H1 (cell line): ENCODE results near the gene RPS25. TPM values are rescaled to one million over a fixed set of nuclear protein-coding genes. Genes with fewer than 3 reads are reported as not detected.

Source experiments
- CTCF ChIA-PET: fragments of 300-600 bp; sonication (Branson Sonifier 250); formaldehyde crosslinking; loops from one replicate; lab custom pipeline; 2021; ENCODE audit not compliant: partially characterized antibody; lab: Charles Lee
- POLR2A ChIA-PET: fragments of 300-600 bp; sonication (Branson Sonifier 250); formaldehyde crosslinking; loops from one replicate; lab custom pipeline; 2021; ENCODE audit warnings: inconsistent platforms; ENCODE audit not compliant: partially characterized antibody; lab: Charles Lee
- DNase-seq, 2 experiments: peaks; one replicate each; pipeline versions ENCODE4 v3.0.0 to v3.0.0-alpha.2; 2010 to 2022; ENCODE audit warnings: low spot score in 2 of 2, low read depth in 1 of 2, mixed read lengths in 1 of 2
- FAIRE-seq: peaks from 2 replicates; lab custom pipeline; 2011; peaks lifted over from hg19 to GRCh38; lab: Jason Lieb, UNC
- H2AFZ ChIP-seq: 2 replicates; pipeline ENCODE4 v1.8.1; 2012; ENCODE audit warnings: low read length, inconsistent platforms
- H2AK5ac ChIP-seq: 2 replicates; pipeline ENCODE4 v1.6.1; 2013; ENCODE audit warnings: low read depth, low read length
- H2BK120ac ChIP-seq: replicated peaks from 2 replicates; pipeline ENCODE3; 2013; ENCODE audit warnings: low read depth, low read length, inconsistent platforms
- H2BK12ac ChIP-seq: 2 replicates; pipeline ENCODE4 v1.6.1; 2013; ENCODE audit warnings: low read depth, low read length
- H2BK15ac ChIP-seq: 2 replicates; pipeline ENCODE4 v1.6.1; 2013; ENCODE audit warnings: low read length
- H2BK20ac ChIP-seq: 2 replicates; pipeline ENCODE4 v1.6.1; 2013; ENCODE audit warnings: low read length
- H2BK5ac ChIP-seq: 2 replicates; pipeline ENCODE4 v1.6.1; 2013; ENCODE audit warnings: low read depth, low read length
- H3K14ac ChIP-seq: 2 replicates; pipeline ENCODE4 v1.6.1; 2013; ENCODE audit warnings: inconsistent platforms; ENCODE audit not compliant: insufficient read length
- H3K18ac ChIP-seq: 2 replicates; pipeline ENCODE4 v1.6.1; 2013; ENCODE audit warnings: low read length; ENCODE audit errors: extremely low read depth
- H3K23ac ChIP-seq: 2 replicates; pipeline ENCODE4 v1.6.1; 2013; ENCODE audit warnings: inconsistent platforms; ENCODE audit not compliant: insufficient read length
- H3K23me2 ChIP-seq: 2 replicates; pipeline ENCODE4 v1.6.1; 2013; ENCODE audit warnings: low read depth, low read length
- H3K27ac ChIP-seq: 2 replicates; pipeline ENCODE4 v1.6.1; 2011; ENCODE audit warnings: low read depth, low read length, inconsistent platforms
- H3K27me3 ChIP-seq, 4 experiments: replicated peaks in 1 of 4; 1 replicate in 1 of 4; 2 replicates in 3 of 4; pipeline versions ENCODE4 v1.6.1 to v1.8.1; 2011 to 2013; ENCODE audit warnings: low read length in 3 of 4, mild to moderate bottlenecking in 3 of 4, inconsistent platforms in 2 of 4, mixed read lengths in 2 of 4, moderate library complexity in 1 of 4; ENCODE audit not compliant: control insufficient read depth in 3 of 4, insufficient read depth in 3 of 4; ENCODE audit errors: extremely low read depth in 1 of 4
- H3K36me3 ChIP-seq, 4 experiments: 2 replicates each; pipeline versions ENCODE4 v1.6.1 to v1.8.1; 2011 to 2013; ENCODE audit warnings: mild to moderate bottlenecking in 4 of 4, low read length in 3 of 4, moderate library complexity in 2 of 4, control low read depth in 1 of 4, inconsistent platforms in 1 of 4; ENCODE audit not compliant: insufficient read depth in 4 of 4, control insufficient read depth in 2 of 4
- H3K4ac ChIP-seq: replicated peaks from 2 replicates; pipeline ENCODE3; 2013; ENCODE audit warnings: low read length, low read depth, mixed read lengths, inconsistent platforms; ENCODE audit not compliant: insufficient read length
- H3K4me1 ChIP-seq, 4 experiments: replicated peaks in 1 of 4; 1 replicate in 1 of 4; 2 replicates in 3 of 4; pipeline versions ENCODE4 v1.6.1 to v1.8.1; 2011 to 2013; ENCODE audit warnings: low read length in 3 of 4, inconsistent platforms in 2 of 4, mixed read lengths in 1 of 4; ENCODE audit not compliant: insufficient read depth in 4 of 4, control insufficient read depth in 3 of 4
- H3K4me2 ChIP-seq, 2 experiments: 2 replicates each; pipeline versions ENCODE4 v1.6.1 to v1.8.1; 2011 to 2013; ENCODE audit warnings: low read depth in 2 of 2, low read length in 2 of 2, control low read depth in 1 of 2, inconsistent platforms in 1 of 2, mild to moderate bottlenecking in 1 of 2; ENCODE audit not compliant: insufficient read depth in 1 of 2
- H3K4me3 ChIP-seq, 4 experiments: fragments of 200-600, 300-600 bp in 1 of 4; sonication (generic), shearing (Covaris generic), sonication (Bioruptor Twin) in 1 of 4; 2 replicates each; pipeline versions ENCODE4 v1.5.1 to v1.8.1; 2011 to 2016; ENCODE audit warnings: low read length in 4 of 4, low read depth in 3 of 4, control low read depth in 2 of 4, inconsistent platforms in 2 of 4, mild to moderate bottlenecking in 2 of 4, mixed read lengths in 1 of 4, moderate library complexity in 1 of 4; ENCODE audit not compliant: insufficient read depth in 2 of 4; ENCODE audit errors: extremely low read depth in 1 of 4
- H3K56ac ChIP-seq: replicated peaks from 2 replicates; pipeline ENCODE3; 2013; ENCODE audit warnings: low read depth, mild to moderate bottlenecking, mixed read lengths, low read length, inconsistent platforms; ENCODE audit not compliant: insufficient read length
- H3K79me1 ChIP-seq: 2 replicates; pipeline ENCODE4 v1.6.1; 2013; ENCODE audit warnings: low read depth, low read length, control low read depth
- H3K79me2 ChIP-seq, 2 experiments: 2 replicates each; pipeline versions ENCODE4 v1.6.1 to v1.8.1; 2012 to 2013; ENCODE audit warnings: low read length in 2 of 2, mild to moderate bottlenecking in 2 of 2, inconsistent platforms in 1 of 2; ENCODE audit not compliant: insufficient read depth in 2 of 2, control insufficient read depth in 1 of 2
- H3K9ac ChIP-seq, 4 experiments: replicated peaks in 1 of 4; 1 replicate in 1 of 4; 2 replicates in 3 of 4; pipeline versions ENCODE4 v1.6.1 to v1.8.1; 2011 to 2013; ENCODE audit warnings: low read depth in 3 of 4, low read length in 3 of 4, control low read depth in 2 of 4, mild to moderate bottlenecking in 2 of 4, moderate library complexity in 2 of 4, inconsistent platforms in 1 of 4; ENCODE audit errors: extremely low read depth in 1 of 4
- H3K9me3 ChIP-seq, 2 experiments: 2 replicates each; pipeline versions ENCODE4 v1.6.1 to v1.8.1; 2012 to 2013; ENCODE audit warnings: mild to moderate bottlenecking in 2 of 2, moderate library complexity in 2 of 2, control low read depth in 1 of 2, inconsistent platforms in 1 of 2, low read depth in 1 of 2, low read length in 1 of 2, mixed read lengths in 1 of 2; ENCODE audit not compliant: insufficient read depth in 2 of 2
- H4K20me1 ChIP-seq, 2 experiments: replicated peaks in 1 of 2; 2 replicates each; pipeline versions ENCODE3 to v1.8.1; 2011 to 2013; ENCODE audit warnings: inconsistent platforms in 2 of 2, low read length in 2 of 2, mild to moderate bottlenecking in 1 of 2; ENCODE audit not compliant: insufficient read depth in 2 of 2, control insufficient read depth in 1 of 2
- H4K5ac ChIP-seq: 2 replicates; pipeline ENCODE4 v1.6.1; 2013; ENCODE audit warnings: low read length, low read depth, mixed read lengths, inconsistent platforms; ENCODE audit not compliant: insufficient read length
- H4K8ac ChIP-seq: 2 replicates; pipeline ENCODE4 v1.8.0; 2013; ENCODE audit warnings: mild to moderate bottlenecking, moderate library complexity, low read length, inconsistent platforms; ENCODE audit not compliant: insufficient read depth; ENCODE audit errors: extremely low read depth
- H4K91ac ChIP-seq: replicated peaks from 2 replicates; pipeline ENCODE3; 2013; ENCODE audit warnings: low read length, mixed read lengths, inconsistent platforms; ENCODE audit not compliant: insufficient read length
- BRCA1 ChIP-seq: IDR thresholded peaks from 2 replicates; pipeline ENCODE4 v1.6.1; 2012; ENCODE audit warnings: low read depth, low read length, improper control_type of control experiment
- CBX8 ChIP-seq: fragments of 300-800, 300-1000 bp; sonication (generic); IDR thresholded peaks from 2 replicates; pipeline ENCODE4 v1.7.1; 2016; ENCODE audit warnings: low read depth, low read length, borderline replicate concordance
- EGR1 ChIP-seq: IDR thresholded peaks from 2 replicates; pipeline ENCODE4 v1.6.1; 2011; ENCODE audit warnings: low read depth, low read length, borderline replicate concordance
- HDAC2 ChIP-seq, 2 experiments: fragments of 300-600 bp in 1 of 2; sonication (generic) in 1 of 2; IDR thresholded peaks; 2 replicates each; pipeline ENCODE4 v1.6.1; 2011 to 2012; ENCODE audit warnings: low read depth in 2 of 2, low read length in 2 of 2, mild to moderate bottlenecking in 2 of 2, moderate library complexity in 2 of 2, borderline replicate concordance in 1 of 2, inconsistent platforms in 1 of 2
- JUN ChIP-seq: IDR thresholded peaks from 2 replicates; pipeline ENCODE4 v1.6.1; 2011; ENCODE audit warnings: low read depth, mild to moderate bottlenecking, improper control_type of control experiment, low read length
- MAFK ChIP-seq: IDR thresholded peaks from 2 replicates; pipeline ENCODE4 v1.6.1; 2012; ENCODE audit warnings: low read depth, mild to moderate bottlenecking, improper control_type of control experiment, low read length
- PHF8 ChIP-seq: fragments of 200-600 bp; sonication (generic); conservative IDR thresholded peaks from 2 replicates; pipeline ENCODE4 v1.7.1; 2012; ENCODE audit warnings: low read depth, mild to moderate bottlenecking, inconsistent platforms, low read length, moderate library complexity
- POU5F1 ChIP-seq: IDR thresholded peaks from 2 replicates; pipeline ENCODE4 v1.6.1; 2011; ENCODE audit warnings: low read depth, mild to moderate bottlenecking, low read length, moderate library complexity
- RFX5 ChIP-seq: IDR thresholded peaks from 2 replicates; pipeline ENCODE4 v1.6.1; 2011; ENCODE audit warnings: low read depth, low read length, improper control_type of control experiment, borderline replicate concordance
- RXRA ChIP-seq: IDR thresholded peaks from 2 replicates; pipeline ENCODE4 v1.6.1; 2011; ENCODE audit warnings: low read depth, mild to moderate bottlenecking, low read length, moderate library complexity; ENCODE audit not compliant: insufficient read depth
- SP2 ChIP-seq: IDR thresholded peaks from 2 replicates; pipeline ENCODE4 v1.6.1; 2012; ENCODE audit warnings: mild to moderate bottlenecking, low read length, inconsistent platforms
- SP4 ChIP-seq: IDR thresholded peaks from 2 replicates; pipeline ENCODE4 v1.6.1; 2012; ENCODE audit warnings: low read length, inconsistent platforms
- TAF7 ChIP-seq: optimal IDR thresholded peaks from 2 replicates; pipeline ENCODE3; 2011; ENCODE audit warnings: low read depth, mild to moderate bottlenecking, inconsistent platforms, low read length, moderate library complexity, borderline replicate concordance
- YY1 ChIP-seq: IDR thresholded peaks from 2 replicates; pipeline ENCODE4 v1.6.1; 2011; ENCODE audit warnings: low read depth, mild to moderate bottlenecking, low read length
- WGBS, 2 experiments: shearing (Covaris generic) in 1 of 2; methylation state at CpG; one replicate each; pipeline versions ENCODE4 v1.1.6 to v1.1.7; 2013 to 2015; ENCODE audit warnings: low lambda C conversion rate in 2 of 2, mixed read lengths in 2 of 2, inconsistent platforms in 1 of 2, low coverage in 1 of 2, missing lambda C conversion rate in 1 of 2; ENCODE audit not compliant: insufficient replicate concordance in 2 of 2, insufficient coverage in 1 of 2, insufficient read length in 1 of 2; ENCODE audit errors: extremely low coverage in 1 of 2, missing lambda C conversion rate in 1 of 2; 5-methylcytosine and 5-hydroxymethylcytosine counted together
- polyA plus RNA-seq, 7 experiments: library from polyadenylated mRNA; depleted of rRNA in 3 of 7; stranded (reverse) in 5 of 7; unstranded in 2 of 7; fragments of >200 nt in 5 of 7; fragments of 200-250 nt in 2 of 7; gene quantifications; 1 replicate in 5 of 7; 2 replicates in 1 of 7; 4 replicates in 1 of 7; pipeline versions ENCODE4 v1.2.1 to v1.2.3, GENCODE V29; 2011 to 2013; ENCODE audit warnings: missing spikeins in 2 of 7, mixed read lengths in 2 of 7
- total RNA-seq: library from RNA; stranded (reverse); fragmentation: NEBNext Ultra II Directional; extraction: Animal tissue kit (Norgen Biotek cat#: 25700); gene quantifications from 2 replicates; pipeline ENCODE4 v1.2.1, GENCODE V29; 2021

RPS25 gene
- total and polyA plus RNA-seq, 2 of the 8 experiments (the other 6 are each of a cell fraction or from before 2014, with no cell fraction given): 1,525 to 1,643 TPM

DNA sequence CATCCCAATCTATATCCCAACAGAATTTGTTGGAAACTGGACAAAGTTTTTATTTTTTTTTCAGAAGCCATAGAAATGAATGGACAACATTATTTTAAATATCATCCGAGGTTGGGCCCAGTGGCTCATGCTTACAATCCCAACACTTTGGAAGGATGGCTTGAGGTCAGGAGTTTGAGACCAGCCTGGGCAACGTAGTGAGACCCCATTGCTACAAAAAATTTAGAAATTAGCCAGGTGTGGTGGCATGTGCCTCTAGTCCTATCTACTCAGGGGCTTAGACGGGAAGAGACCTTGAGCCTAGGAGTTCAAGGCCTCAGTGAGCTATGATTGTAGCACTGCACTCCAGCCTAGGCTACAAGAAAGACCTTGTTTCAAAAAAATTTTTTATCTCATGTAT, 16.7 kb upstream of the RPS25 start:
- Histone ChIP-seq H3K36me3 (no peaks in the 10 kb centered on the region), H3K18ac (no peak overlapping the region), H3K27ac (no peak overlapping the region), H2BK120ac (no peak overlapping the region), H3K79me2 (peaks cover 0 to under 1% of the 10 kb centered on the region in 2 experiments; a peak in 1 of 4 replicates), H4K5ac (no peak overlapping the region), H3K9me3 (no peaks in the 10 kb centered on the region), H3K9ac (no peak overlapping the region), H3K14ac (no peak overlapping the region), H3K4me2 (no peak overlapping the region), H3K27me3 (no peaks in the 10 kb centered on the region), H2BK5ac (no peak overlapping the region), H3K23me2 (peaks cover 4% of the 10 kb centered on the region; the same call in 1 of the 2 replicates), H3K4me3 (no peak overlapping the region), H2AFZ (no peak overlapping the region), H2AK5ac (no peak overlapping the region), H2BK15ac (no peak overlapping the region), H4K20me1 (no peaks in the 10 kb centered on the region), H3K4ac (no peak overlapping the region), H2BK12ac (no peak overlapping the region), H3K23ac (no peak overlapping the region), H2BK20ac (no peak overlapping the region), H3K56ac (no peak overlapping the region), H3K79me1 (no peaks in the 10 kb centered on the region; the same call in 1 of the 2 replicates), H4K8ac (no peak overlapping the region), H3K4me1 (peaks cover 0 to 3% (median 0%) of the 10 kb centered on the region in 4 experiments; a peak in 3 of 7 replicates), H4K91ac (no peak overlapping the region)
- POLR2A ChIA-PET: interaction anchor here (1.2 kb wide), 1 partner anchor 19 kb away, joined by 4 read pairs; no protein-coding TSS in a partner anchor
- 88% methylated on average over 3 of the region's 3 CpGs; no CpG with 5 or more reads in 1 of the 2 experiments for WGBS, 2 experiments
- no peak for FAIRE-seq
- DNase-seq: no peak
- CTCF ChIA-PET: interaction anchor here (0.9 to 1.5 kb wide), 3 partner anchors 9 to 105 kb away, joined by 3 read pairs; no protein-coding TSS in a partner anchor
- TF ChIP-seq JUN (no peak), EGR1 (no peak), POU5F1 (no peak), YY1 (no peak), HDAC2 (IDR thresholded peaks at IDR 0.05; ENCODE audit: borderline replicate concordance in 1 of 2, low read depth in 2 of 2, low read length in 2 of 2) (no peak), TAF7 (no peak), BRCA1 (no peak), SP4 (no peak), RFX5 (no peak), CBX8 (no peak), MAFK (no peak), SP2 (no peak), PHF8 (no peak), RXRA (no peak)
